GM12865 (cell line): ENCODE measurements around the gene TRIM27.

Source experiments
- DNase-seq: peaks from one replicate; pipeline ENCODE4 v3.0.0; 2010; ENCODE audit warnings: low read depth
- H3K4me3 ChIP-seq: 2 replicates; pipeline ENCODE4 v1.5.1; 2011; ENCODE audit warnings: mild to moderate bottlenecking, low read depth, low read length, control low read depth
- CTCF ChIP-seq: IDR thresholded peaks from 2 replicates; pipeline ENCODE4 v1.5.1; 2011; ENCODE audit warnings: low read length, control low read depth, low read depth, inconsistent platforms; ENCODE audit not compliant: insufficient read depth; ENCODE audit errors: missing control alignments

TRIM27 gene

GRCh38 chr6:28895131-28895812 lies 28.5 kb downstream of the TRIM27 start:
- peak; percentile 97 for DNase-seq
- TF ChIP-seq CTCF = no peak

GRCh38 chr6:28893172-28893799 lies 30.5 kb downstream of the TRIM27 start:
- no peak for DNase-seq
- no peak overlapping the region for H3K4me3 ChIP-seq
- TF ChIP-seq CTCF = no peak

More at GRCh38 chr6:28895131-28895812, 28.5 kb downstream of the TRIM27 start:
- peak overlapping the region; percentile 75 for H3K4me3 ChIP-seq

- no peak overlapping the region for H3K4me3 ChIP-seq
- DNase-seq = no peak
- TF ChIP-seq CTCF = no peak
Measured at GRCh38 chr6:28892525-28892924, 31.3 kb downstream of the TRIM27 start.

- DNase-seq = no peak
- TF ChIP-seq CTCF = no peak
- H3K4me3 ChIP-seq = no peak overlapping the region
Measured at GRCh38 chr6:28887796-28888496, 35.8 kb downstream of the TRIM27 start.

- DNase-seq = no peak
- H3K4me3 ChIP-seq = no peak overlapping the region
- TF ChIP-seq CTCF = no peak
Measured at GRCh38 chr6:28886079-28886439, 37.7 kb downstream of the TRIM27 start.

GRCh38 chr6:28884423-28885131 lies 39.2 kb downstream of the TRIM27 start:
- no peak for TF ChIP-seq CTCF
- no peak overlapping the region for H3K4me3 ChIP-seq
- peak; percentile 65 for DNase-seq
